ENCODE measurements around the gene GPHN. TPM values are rescaled to one million over a fixed set of nuclear protein-coding genes. Genes with fewer than 3 reads are reported as not detected.

Gene GPHN
- total and polyA plus RNA-seq, 2 of the 8 experiments (the other 6 are each of a cell fraction or from before 2014, with no cell fraction given), result 6.0 to 16.0 TPM

DNA sequence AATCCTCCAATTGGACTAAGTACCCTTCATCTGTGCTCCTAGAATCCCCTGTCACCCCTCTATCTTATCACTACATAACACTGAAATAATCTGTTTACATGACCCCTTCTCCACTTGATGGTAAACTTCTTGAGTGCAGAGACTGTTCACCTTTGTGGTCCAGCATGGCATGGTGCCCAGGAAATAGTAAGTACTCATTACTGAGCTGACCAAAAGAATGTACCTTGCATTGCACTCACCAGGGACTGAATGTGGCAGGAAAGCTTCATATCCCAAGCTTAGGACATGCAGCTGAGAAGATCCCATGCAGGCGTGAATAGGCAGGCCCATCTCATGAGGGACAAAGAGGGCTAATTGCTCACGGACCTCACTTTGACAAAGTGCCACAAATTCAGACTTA, 679.9 kb downstream of the GPHN start (continued):
- TF ChIP-seq, protein P1, sequence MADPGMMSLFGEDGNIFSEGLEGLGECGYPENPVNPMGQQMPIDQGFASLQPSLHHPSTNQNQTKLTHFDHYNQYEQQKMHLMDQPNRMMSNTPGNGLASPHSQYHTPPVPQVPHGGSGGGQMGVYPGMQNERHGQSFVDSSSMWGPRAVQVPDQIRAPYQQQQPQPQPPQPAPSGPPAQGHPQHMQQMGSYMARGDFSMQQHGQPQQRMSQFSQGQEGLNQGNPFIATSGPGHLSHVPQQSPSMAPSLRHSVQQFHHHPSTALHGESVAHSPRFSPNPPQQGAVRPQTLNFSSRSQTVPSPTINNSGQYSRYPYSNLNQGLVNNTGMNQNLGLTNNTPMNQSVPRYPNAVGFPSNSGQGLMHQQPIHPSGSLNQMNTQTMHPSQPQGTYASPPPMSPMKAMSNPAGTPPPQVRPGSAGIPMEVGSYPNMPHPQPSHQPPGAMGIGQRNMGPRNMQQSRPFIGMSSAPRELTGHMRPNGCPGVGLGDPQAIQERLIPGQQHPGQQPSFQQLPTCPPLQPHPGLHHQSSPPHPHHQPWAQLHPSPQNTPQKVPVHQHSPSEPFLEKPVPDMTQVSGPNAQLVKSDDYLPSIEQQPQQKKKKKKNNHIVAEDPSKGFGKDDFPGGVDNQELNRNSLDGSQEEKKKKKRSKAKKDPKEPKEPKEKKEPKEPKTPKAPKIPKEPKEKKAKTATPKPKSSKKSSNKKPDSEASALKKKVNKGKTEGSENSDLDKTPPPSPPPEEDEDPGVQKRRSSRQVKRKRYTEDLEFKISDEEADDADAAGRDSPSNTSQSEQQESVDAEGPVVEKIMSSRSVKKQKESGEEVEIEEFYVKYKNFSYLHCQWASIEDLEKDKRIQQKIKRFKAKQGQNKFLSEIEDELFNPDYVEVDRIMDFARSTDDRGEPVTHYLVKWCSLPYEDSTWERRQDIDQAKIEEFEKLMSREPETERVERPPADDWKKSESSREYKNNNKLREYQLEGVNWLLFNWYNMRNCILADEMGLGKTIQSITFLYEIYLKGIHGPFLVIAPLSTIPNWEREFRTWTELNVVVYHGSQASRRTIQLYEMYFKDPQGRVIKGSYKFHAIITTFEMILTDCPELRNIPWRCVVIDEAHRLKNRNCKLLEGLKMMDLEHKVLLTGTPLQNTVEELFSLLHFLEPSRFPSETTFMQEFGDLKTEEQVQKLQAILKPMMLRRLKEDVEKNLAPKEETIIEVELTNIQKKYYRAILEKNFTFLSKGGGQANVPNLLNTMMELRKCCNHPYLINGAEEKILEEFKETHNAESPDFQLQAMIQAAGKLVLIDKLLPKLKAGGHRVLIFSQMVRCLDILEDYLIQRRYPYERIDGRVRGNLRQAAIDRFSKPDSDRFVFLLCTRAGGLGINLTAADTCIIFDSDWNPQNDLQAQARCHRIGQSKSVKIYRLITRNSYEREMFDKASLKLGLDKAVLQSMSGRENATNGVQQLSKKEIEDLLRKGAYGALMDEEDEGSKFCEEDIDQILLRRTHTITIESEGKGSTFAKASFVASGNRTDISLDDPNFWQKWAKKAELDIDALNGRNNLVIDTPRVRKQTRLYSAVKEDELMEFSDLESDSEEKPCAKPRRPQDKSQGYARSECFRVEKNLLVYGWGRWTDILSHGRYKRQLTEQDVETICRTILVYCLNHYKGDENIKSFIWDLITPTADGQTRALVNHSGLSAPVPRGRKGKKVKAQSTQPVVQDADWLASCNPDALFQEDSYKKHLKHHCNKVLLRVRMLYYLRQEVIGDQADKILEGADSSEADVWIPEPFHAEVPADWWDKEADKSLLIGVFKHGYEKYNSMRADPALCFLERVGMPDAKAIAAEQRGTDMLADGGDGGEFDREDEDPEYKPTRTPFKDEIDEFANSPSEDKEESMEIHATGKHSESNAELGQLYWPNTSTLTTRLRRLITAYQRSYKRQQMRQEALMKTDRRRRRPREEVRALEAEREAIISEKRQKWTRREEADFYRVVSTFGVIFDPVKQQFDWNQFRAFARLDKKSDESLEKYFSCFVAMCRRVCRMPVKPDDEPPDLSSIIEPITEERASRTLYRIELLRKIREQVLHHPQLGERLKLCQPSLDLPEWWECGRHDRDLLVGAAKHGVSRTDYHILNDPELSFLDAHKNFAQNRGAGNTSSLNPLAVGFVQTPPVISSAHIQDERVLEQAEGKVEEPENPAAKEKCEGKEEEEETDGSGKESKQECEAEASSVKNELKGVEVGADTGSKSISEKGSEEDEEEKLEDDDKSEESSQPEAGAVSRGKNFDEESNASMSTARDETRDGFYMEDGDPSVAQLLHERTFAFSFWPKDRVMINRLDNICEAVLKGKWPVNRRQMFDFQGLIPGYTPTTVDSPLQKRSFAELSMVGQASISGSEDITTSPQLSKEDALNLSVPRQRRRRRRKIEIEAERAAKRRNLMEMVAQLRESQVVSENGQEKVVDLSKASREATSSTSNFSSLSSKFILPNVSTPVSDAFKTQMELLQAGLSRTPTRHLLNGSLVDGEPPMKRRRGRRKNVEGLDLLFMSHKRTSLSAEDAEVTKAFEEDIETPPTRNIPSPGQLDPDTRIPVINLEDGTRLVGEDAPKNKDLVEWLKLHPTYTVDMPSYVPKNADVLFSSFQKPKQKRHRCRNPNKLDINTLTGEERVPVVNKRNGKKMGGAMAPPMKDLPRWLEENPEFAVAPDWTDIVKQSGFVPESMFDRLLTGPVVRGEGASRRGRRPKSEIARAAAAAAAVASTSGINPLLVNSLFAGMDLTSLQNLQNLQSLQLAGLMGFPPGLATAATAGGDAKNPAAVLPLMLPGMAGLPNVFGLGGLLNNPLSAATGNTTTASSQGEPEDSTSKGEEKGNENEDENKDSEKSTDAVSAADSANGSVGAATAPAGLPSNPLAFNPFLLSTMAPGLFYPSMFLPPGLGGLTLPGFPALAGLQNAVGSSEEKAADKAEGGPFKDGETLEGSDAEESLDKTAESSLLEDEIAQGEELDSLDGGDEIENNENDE (IDR thresholded peaks at IDR 0.05; ENCODE audit: insufficient replicate concordance, low read length), result no peak

Measured in H1 (cell line).